Ovary (tissue), 3 donors: Measurements from ENCODE around the gene TRIM74.
"Not testable (repeated sequence)": the region's sequence is repeated elsewhere in the genome, so short reads cannot be mapped to it uniquely, and the experiment has no call there.

Experiments
- EP300 ChIP-seq: sonication (generic); formaldehyde crosslinking; IDR thresholded peaks from one replicate; pipeline ENCODE4 v1.6.1; 2017; ENCODE audit warnings: antibody characterized with exemption
- POLR2A ChIP-seq: fragments of 450-650 bp; IDR thresholded peaks from one replicate; pipeline ENCODE4 v1.6.1; 2017; ENCODE audit warnings: antibody characterized with exemption, mild to moderate bottlenecking, moderate library complexity
- TF ChIP-seq, protein P1 (sequence below), 3 donors: fragments of 450-650 bp in 2 of 3; fragments of 200-600 bp in 1 of 3; IDR thresholded peaks; one replicate each; pipeline versions ENCODE4 v1.5.1 to v1.8.0; 2016 to 2022; ENCODE audit warnings: antibody characterized with exemption in 3 of 3, mild to moderate bottlenecking in 1 of 3
- donor health status: DM: no; HTN: no; CAD: no.

DNA sequence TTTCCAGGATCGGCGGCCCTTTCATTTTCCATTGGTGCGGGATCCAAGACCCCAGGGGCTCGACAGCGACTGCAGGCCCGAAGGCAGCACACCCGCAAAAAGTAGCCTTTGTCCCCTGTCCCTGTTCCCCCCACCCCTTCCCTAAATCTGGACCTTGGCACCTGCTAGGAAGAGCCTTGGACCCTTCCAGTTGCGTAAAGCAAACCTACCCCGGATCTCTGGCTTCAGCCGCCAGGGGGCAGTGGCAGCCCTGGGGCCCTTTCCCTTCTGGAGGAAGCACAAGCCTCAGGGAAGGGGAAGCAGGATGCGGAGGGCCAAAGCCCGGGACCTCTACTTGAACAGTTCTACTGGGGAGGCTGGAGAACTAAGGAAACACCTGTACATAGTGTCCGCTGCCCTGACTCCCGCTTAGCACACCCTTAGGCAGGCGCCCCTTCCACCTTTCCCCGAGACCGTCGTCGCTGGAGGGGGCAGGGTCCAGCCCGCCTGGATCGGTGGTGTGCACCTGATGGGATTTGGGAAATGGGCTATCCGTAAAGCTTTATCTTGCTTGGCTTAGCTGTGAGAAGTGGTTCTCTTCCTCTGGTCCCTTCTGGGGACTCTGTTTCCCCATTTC, 23.0 kb downstream of the TRIM74 start:
- TF ChIP-seq, protein P1, sequence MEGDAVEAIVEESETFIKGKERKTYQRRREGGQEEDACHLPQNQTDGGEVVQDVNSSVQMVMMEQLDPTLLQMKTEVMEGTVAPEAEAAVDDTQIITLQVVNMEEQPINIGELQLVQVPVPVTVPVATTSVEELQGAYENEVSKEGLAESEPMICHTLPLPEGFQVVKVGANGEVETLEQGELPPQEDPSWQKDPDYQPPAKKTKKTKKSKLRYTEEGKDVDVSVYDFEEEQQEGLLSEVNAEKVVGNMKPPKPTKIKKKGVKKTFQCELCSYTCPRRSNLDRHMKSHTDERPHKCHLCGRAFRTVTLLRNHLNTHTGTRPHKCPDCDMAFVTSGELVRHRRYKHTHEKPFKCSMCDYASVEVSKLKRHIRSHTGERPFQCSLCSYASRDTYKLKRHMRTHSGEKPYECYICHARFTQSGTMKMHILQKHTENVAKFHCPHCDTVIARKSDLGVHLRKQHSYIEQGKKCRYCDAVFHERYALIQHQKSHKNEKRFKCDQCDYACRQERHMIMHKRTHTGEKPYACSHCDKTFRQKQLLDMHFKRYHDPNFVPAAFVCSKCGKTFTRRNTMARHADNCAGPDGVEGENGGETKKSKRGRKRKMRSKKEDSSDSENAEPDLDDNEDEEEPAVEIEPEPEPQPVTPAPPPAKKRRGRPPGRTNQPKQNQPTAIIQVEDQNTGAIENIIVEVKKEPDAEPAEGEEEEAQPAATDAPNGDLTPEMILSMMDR (IDR thresholded peaks at IDR 0.05) = not testable (repeated sequence)
- not testable (repeated sequence) for TF ChIP-seq POLR2A, EP300
